H9 (cell line): ENCODE data around the gene PTCSC3. TPM values are rescaled to one million over a fixed set of nuclear protein-coding genes. Genes with fewer than 3 reads are reported as not detected.

Experiments
- DNase-seq: peaks from one replicate; pipeline ENCODE4 v3.0.0-alpha.2; 2017
- H2AFZ ChIP-seq: one replicate; pipeline ENCODE4 v1.6.1; 2013; ENCODE audit warnings: mild to moderate bottlenecking, low read length, control low read depth, moderate library complexity
- H2AK5ac ChIP-seq: 2 replicates; pipeline ENCODE4 v1.6.1; 2013; ENCODE audit warnings: low read length, control low read depth, mixed read lengths; ENCODE audit not compliant: insufficient read length
- H2BK120ac ChIP-seq: one replicate; pipeline ENCODE4 v1.6.1; 2013; ENCODE audit warnings: low read depth, mild to moderate bottlenecking, low read length, control low read depth, inconsistent platforms; ENCODE audit not compliant: poor library complexity, severe bottlenecking
- H2BK12ac ChIP-seq: 2 replicates; pipeline ENCODE4 v1.6.1; 2013; ENCODE audit warnings: low read length, control low read depth, mixed read lengths, low read depth; ENCODE audit not compliant: insufficient read length
- H2BK15ac ChIP-seq: 2 replicates; pipeline ENCODE4 v1.6.1; 2013; ENCODE audit warnings: low read depth, low read length, control low read depth
- H2BK20ac ChIP-seq: one replicate; pipeline ENCODE4 v1.6.1; 2013; ENCODE audit warnings: low read depth, mild to moderate bottlenecking, low read length, control low read depth, inconsistent platforms; ENCODE audit not compliant: poor library complexity, severe bottlenecking
- H2BK5ac ChIP-seq: 2 replicates; pipeline ENCODE4 v1.6.1; 2013; ENCODE audit warnings: low read length, control low read depth, mixed read lengths; ENCODE audit not compliant: insufficient read length
- H3K14ac ChIP-seq: 2 replicates; pipeline ENCODE4 v1.6.1; 2013; ENCODE audit warnings: low read length, control low read depth; ENCODE audit not compliant: insufficient read depth
- H3K18ac ChIP-seq: 2 replicates; pipeline ENCODE4 v1.6.1; 2013; ENCODE audit warnings: low read depth, mild to moderate bottlenecking, mixed read lengths, low read length, control low read depth; ENCODE audit not compliant: insufficient read length
- H3K23ac ChIP-seq: 2 replicates; pipeline ENCODE4 v1.6.1; 2013; ENCODE audit warnings: low read length, control low read depth, mixed read lengths, low read depth; ENCODE audit not compliant: insufficient read length
- H3K23me2 ChIP-seq: 2 replicates; pipeline ENCODE4 v1.6.1; 2013; ENCODE audit warnings: low read depth, mild to moderate bottlenecking, mixed read lengths, low read length, control low read depth; ENCODE audit not compliant: insufficient read length, poor library complexity, severe bottlenecking
- H3K27ac ChIP-seq: 2 replicates; pipeline ENCODE4 v1.5.1; 2013; ENCODE audit warnings: low read length, control low read depth, mixed read lengths, low read depth; ENCODE audit not compliant: insufficient read length
- H3K27me3 ChIP-seq: 2 replicates; pipeline ENCODE4 v1.6.1; 2013; ENCODE audit warnings: low read length, control low read depth, inconsistent platforms; ENCODE audit not compliant: insufficient read depth
- H3K4ac ChIP-seq: 2 replicates; pipeline ENCODE4 v1.6.1; 2013; ENCODE audit warnings: low read depth, mild to moderate bottlenecking, control low read depth, inconsistent platforms, low read length, moderate library complexity
- H3K4me1 ChIP-seq: 2 replicates; pipeline ENCODE4 v1.6.1; 2013; ENCODE audit warnings: low read length, control low read depth, inconsistent platforms; ENCODE audit not compliant: insufficient read depth
- H3K4me2 ChIP-seq: 2 replicates; pipeline ENCODE4 v1.6.1; 2013; ENCODE audit warnings: low read length, control low read depth, mixed read lengths; ENCODE audit not compliant: insufficient read length, insufficient read depth
- H3K56ac ChIP-seq: 2 replicates; pipeline ENCODE4 v1.6.1; 2013; ENCODE audit warnings: low read depth, mild to moderate bottlenecking, mixed read lengths, low read length, control low read depth; ENCODE audit not compliant: insufficient read length
- H3K79me1 ChIP-seq: 2 replicates; pipeline ENCODE4 v1.6.1; 2013; ENCODE audit warnings: low read depth, mild to moderate bottlenecking, moderate library complexity, low read length, control low read depth, inconsistent platforms; ENCODE audit not compliant: insufficient read depth, poor library complexity, severe bottlenecking
- H3K79me2 ChIP-seq: 2 replicates; pipeline ENCODE4 v1.6.1; 2013; ENCODE audit warnings: low read length, control low read depth, inconsistent platforms; ENCODE audit not compliant: insufficient read depth
- H3K9ac ChIP-seq: 2 replicates; pipeline ENCODE4 v1.6.1; 2013; ENCODE audit warnings: low read length, control low read depth, mixed read lengths; ENCODE audit not compliant: insufficient read length; ENCODE audit errors: extremely low read depth
- H3K9me3 ChIP-seq: one replicate; pipeline ENCODE4 v1.6.1; 2013; ENCODE audit warnings: low read depth, low read length, inconsistent platforms; ENCODE audit not compliant: control insufficient read depth
- H3T11ph ChIP-seq: one replicate; pipeline ENCODE4 v1.6.1; 2013; ENCODE audit warnings: mild to moderate bottlenecking, low read length, control low read depth, inconsistent platforms
- H4K20me1 ChIP-seq: one replicate; pipeline ENCODE4 v1.6.1; 2013; ENCODE audit not compliant: control insufficient read depth, insufficient read length, insufficient read depth
- H4K5ac ChIP-seq: 2 replicates; pipeline ENCODE4 v1.6.1; 2013; ENCODE audit warnings: low read depth, mild to moderate bottlenecking, mixed read lengths, low read length, control low read depth; ENCODE audit not compliant: insufficient read length
- H4K8ac ChIP-seq: replicated peaks from 2 replicates; pipeline ENCODE4 v1.6.1; 2013; ENCODE audit warnings: low read length, control low read depth, mixed read lengths, low read depth; ENCODE audit not compliant: insufficient read length
- H4K91ac ChIP-seq: 2 replicates; pipeline ENCODE4 v1.6.1; 2013; ENCODE audit warnings: low read depth, mild to moderate bottlenecking, moderate library complexity, mixed read lengths, low read length, control low read depth; ENCODE audit not compliant: insufficient read length
- H3K27ac Mint-ChIP-seq, 3 experiments: 2 replicates in 2 of 3; 3 replicates in 1 of 3; pipeline ENCODE4 v1.8.0; 2020 to 2021; ENCODE audit warnings: mixed read lengths in 3 of 3, mild to moderate bottlenecking in 1 of 3, moderate library complexity in 1 of 3
- H3K27me3 Mint-ChIP-seq: 2 replicates; pipeline ENCODE4 v1.8.0; 2021; ENCODE audit warnings: low read depth, mild to moderate bottlenecking, moderate library complexity, mixed read lengths
- H3K36me3 Mint-ChIP-seq, 3 experiments: 2 replicates in 2 of 3; 3 replicates in 1 of 3; pipeline ENCODE4 v1.8.0; 2020 to 2021; ENCODE audit warnings: low read depth in 3 of 3, mixed read lengths in 3 of 3; ENCODE audit not compliant: insufficient read depth in 1 of 3
- H3K4me1 Mint-ChIP-seq, 2 experiments: 2 replicates each; pipeline ENCODE4 v1.8.0; 2020; ENCODE audit warnings: mixed read lengths in 2 of 2
- H3K4me3 Mint-ChIP-seq, 2 experiments: 2 replicates in 1 of 2; 3 replicates in 1 of 2; pipeline ENCODE4 v1.8.0; 2020 to 2021; ENCODE audit warnings: mild to moderate bottlenecking in 2 of 2, mixed read lengths in 2 of 2, moderate library complexity in 1 of 2
- H3K9me3 Mint-ChIP-seq, 2 experiments: 2 replicates in 1 of 2; 3 replicates in 1 of 2; pipeline ENCODE4 v1.8.0; 2020; ENCODE audit warnings: mild to moderate bottlenecking in 2 of 2, mixed read lengths in 2 of 2, moderate library complexity in 1 of 2
- WGBS: extraction: QIAGEN DNeasy Blood & Tissue Kit; methylation state at CpG from one replicate; pipeline ENCODE4 v1.1.7; 2013; ENCODE audit warnings: missing lambda C conversion rate, low lambda C conversion rate, mixed read lengths; ENCODE audit not compliant: insufficient read length; ENCODE audit errors: extremely low coverage; 5-methylcytosine and 5-hydroxymethylcytosine counted together
- total RNA-seq: library from RNA; stranded (reverse); gene quantifications from 2 replicates; pipeline ENCODE4 v1.2.1, GENCODE V29; 2021
- TF ChIP-seq, protein P1 (sequence below): fragments of 200-600 bp; sonication (generic); conservative IDR thresholded peaks from 3 replicates; pipeline ENCODE4 v1.8.0; 2021; ENCODE audit warnings: antibody characterized with exemption, mild to moderate bottlenecking

Gene PTCSC3
- total RNA-seq, 1 experiment from 2014 or later: not detected

DNA sequence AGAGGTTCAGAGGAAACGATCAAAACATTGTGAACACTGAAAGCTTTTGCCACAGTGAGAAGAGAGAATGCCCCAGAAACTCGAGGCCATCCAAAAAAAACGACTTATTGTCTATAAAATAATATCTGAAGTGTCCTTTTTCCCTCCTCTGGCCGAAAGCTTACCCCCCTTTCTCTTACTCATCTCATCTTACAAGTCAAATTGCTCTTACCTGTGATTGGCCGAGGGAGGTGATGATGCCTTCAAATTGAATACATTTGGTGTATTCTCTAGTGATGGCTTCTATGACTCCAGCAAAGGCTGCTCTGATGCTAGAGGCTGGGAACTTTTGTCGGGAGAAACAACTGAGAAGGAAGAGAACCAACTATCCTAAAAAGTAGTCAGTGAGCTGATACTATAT, 90.7 kb downstream of the PTCSC3 start:
- Histone ChIP-seq H3T11ph (no peak overlapping the region), H4K91ac (no peak overlapping the region), H4K8ac (no peak overlapping the region), H3K79me2 (no peaks in the 10 kb centered on the region), H3K79me1 (no peaks in the 10 kb centered on the region), H2AK5ac (no peak overlapping the region), H2BK5ac (no peak overlapping the region), H2BK15ac (no peak overlapping the region), H2BK12ac (no peak overlapping the region), H4K20me1 (no peaks in the 10 kb centered on the region), H2AFZ (no peak overlapping the region), H3K4ac (no peak overlapping the region), H2BK120ac (no peak overlapping the region), H3K23ac (no peak overlapping the region), H3K56ac (no peak overlapping the region), H2BK20ac (no peak overlapping the region), H3K4me1 (no peaks in the 10 kb centered on the region), H3K9ac (no peak overlapping the region), H3K27ac (no peak overlapping the region), H3K9me3 (no peaks in the 10 kb centered on the region), H3K4me2 (no peak overlapping the region), H3K23me2 (no peaks in the 10 kb centered on the region), H3K27me3 (no peaks in the 10 kb centered on the region), H3K18ac (no peak overlapping the region), H3K14ac (no peak overlapping the region), H4K5ac (no peak overlapping the region)
- Mint-ChIP-seq H3K27me3 (peaks cover 17% of the 10 kb centered on the region), H3K9me3 (no peaks in the 10 kb centered on the region), H3K4me1 (no peaks in the 10 kb centered on the region), H3K27ac (no peak overlapping the region), H3K4me3 (no peak overlapping the region), H3K36me3 (no peaks in the 10 kb centered on the region)
- WGBS: no CpG with 5 or more reads among the region's 6 CpGs
- TF ChIP-seq, protein P1, sequence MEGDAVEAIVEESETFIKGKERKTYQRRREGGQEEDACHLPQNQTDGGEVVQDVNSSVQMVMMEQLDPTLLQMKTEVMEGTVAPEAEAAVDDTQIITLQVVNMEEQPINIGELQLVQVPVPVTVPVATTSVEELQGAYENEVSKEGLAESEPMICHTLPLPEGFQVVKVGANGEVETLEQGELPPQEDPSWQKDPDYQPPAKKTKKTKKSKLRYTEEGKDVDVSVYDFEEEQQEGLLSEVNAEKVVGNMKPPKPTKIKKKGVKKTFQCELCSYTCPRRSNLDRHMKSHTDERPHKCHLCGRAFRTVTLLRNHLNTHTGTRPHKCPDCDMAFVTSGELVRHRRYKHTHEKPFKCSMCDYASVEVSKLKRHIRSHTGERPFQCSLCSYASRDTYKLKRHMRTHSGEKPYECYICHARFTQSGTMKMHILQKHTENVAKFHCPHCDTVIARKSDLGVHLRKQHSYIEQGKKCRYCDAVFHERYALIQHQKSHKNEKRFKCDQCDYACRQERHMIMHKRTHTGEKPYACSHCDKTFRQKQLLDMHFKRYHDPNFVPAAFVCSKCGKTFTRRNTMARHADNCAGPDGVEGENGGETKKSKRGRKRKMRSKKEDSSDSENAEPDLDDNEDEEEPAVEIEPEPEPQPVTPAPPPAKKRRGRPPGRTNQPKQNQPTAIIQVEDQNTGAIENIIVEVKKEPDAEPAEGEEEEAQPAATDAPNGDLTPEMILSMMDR: no peak
- no peak for DNase-seq

Other genes with a start within 250 kb of the PTCSC3 start
- 29.6 and 31.4 TPM in 2 replicates for gene MBIP, start 143.9 kb upstream of the PTCSC3 start, total RNA-seq